NCI-H510A (cell line): Measurements from ENCODE around the gene IL20.

ENCODE experiments used
- DNase-seq: peaks from one replicate; lab custom pipeline; 2025; lab: John Stamatoyannopoulos, UW

IL20 gene

GRCh38 chr1:206904423-206905142 is 39.2 kb downstream of the IL20 start:
- no peak for DNase-seq

DNA sequence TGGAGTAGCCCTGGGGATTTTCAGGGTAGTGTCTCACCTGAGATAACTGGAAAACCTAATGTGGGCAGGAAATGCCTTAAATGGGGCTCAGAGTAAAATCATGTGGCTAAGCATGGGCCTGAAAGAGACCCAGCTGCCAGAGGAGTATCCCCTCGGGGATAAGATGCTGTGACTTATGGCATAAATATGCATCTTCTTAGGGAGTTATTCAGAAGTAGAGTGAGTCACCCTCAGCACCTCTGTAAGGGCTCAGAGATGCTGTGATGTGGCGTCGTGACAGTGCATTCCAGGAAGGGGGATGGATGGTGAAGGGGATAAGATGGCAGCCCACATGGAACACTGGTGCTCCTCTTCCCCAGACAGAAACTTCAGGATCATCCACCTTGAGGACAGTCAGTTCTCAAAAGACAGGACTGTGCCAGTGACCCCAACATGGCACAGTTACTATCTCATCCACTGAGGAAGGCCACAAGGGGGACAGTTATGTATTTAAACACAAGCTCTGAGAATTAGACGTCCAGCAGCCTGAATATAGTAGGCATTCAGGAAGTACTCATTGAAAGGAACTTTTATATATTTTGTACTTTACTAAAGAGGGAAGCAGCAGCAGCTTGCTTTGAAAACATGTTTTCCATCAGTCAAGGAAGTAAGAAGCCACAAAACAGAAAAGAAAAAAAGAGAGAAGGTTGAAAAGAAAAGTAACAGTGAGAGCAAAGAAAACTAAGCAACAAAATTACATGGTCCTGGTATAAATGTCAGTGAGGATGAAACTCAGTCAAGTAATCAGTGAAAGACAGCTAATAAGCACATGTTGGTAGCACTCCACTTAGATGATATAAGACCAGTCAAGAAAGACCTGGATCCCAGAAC is 40.1 kb downstream of the IL20 start:
- no peak for DNase-seq

GRCh38 chr1:206907304-206907991 is 42.0 kb downstream of the IL20 start:
- no peak for DNase-seq

GRCh38 chr1:206908038-206908437 is 42.6 kb downstream of the IL20 start:
- no peak for DNase-seq

GRCh38 chr1:206909161-206909882 is 43.9 kb downstream of the IL20 start:
- peak; percentile 81 for DNase-seq

DNA sequence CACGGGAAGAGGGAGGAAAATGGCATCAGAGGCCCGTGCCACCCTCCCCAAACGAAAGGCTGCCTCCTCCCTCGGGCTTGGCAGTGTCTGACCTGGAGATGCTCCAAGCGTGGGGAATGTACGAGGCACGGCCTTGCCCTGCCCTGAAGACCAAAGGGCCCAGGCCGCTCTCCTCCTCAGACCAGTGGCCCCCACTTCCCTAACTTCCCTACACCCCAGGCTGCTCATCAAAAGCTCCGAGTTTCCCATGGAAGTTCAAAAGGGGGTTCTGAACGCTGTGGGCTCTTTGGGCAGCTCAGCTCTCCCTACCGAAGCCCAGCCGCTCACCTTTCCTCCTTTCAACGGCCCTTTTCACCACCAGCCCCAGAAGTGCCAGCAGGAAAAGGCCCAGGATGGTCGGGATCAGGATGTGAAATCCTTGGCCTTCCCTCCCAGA is 44.5 kb downstream of the IL20 start:
- DNase-seq: no peak

DNA sequence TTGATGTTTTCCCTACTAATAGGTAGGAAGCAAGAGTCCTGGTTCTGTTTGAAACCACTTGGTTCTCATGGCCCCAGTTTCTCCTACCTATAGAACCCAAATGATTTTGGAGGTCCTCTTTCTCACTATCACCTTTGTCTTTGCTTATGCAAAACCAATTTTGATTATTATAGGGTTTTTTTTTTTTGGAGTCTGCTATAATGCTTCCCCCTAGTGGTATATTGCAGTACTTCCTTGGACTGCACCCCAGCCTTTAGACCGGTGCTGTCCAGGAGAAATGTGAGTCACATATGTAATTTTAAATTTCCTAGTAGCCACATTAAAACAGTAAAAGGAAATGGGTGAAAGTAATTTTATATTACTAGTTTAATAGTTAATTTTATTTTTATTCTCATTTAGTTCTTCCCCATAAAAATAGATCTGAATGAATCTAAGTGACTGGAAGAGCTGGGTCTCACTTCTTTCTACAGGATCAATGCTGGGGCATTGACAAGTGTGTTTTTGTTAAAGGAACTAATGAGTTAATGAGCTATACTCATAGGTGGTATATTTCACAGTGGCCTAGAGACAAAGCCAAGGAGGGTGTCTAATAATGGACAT is 45.7 kb downstream of the IL20 start:
- no peak for DNase-seq

DNA sequence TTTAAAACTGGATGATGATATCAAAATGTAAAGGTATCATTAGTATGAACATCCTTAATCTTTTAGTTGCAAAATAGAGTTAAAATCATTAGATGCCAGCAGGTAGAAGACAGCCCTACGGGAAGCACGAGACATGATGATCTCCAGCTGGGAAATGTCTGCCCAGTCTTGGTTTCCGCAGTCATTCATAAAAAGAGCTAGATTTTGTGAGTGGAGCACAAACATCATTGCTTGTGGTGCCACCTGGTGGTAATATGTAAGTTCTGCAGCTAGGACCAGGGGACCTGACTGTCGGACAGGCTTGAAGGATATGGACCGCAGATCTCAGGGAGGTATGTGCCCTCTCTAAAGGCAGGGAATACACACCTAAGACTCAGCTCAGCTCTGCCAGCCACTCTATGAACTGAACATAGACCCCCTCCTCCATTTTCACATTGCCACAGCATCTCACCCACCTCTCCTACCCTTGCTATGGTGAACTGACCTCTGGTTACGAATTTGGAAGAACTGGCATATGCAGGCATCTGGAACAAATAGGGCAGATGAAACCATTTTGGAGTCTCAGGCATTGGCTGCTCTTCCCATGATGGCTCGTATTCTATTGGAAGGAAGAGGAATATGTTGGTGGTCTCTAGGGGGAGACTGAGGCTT is 47.1 kb downstream of the IL20 start:
- DNase-seq: peak; percentile 23

DNA sequence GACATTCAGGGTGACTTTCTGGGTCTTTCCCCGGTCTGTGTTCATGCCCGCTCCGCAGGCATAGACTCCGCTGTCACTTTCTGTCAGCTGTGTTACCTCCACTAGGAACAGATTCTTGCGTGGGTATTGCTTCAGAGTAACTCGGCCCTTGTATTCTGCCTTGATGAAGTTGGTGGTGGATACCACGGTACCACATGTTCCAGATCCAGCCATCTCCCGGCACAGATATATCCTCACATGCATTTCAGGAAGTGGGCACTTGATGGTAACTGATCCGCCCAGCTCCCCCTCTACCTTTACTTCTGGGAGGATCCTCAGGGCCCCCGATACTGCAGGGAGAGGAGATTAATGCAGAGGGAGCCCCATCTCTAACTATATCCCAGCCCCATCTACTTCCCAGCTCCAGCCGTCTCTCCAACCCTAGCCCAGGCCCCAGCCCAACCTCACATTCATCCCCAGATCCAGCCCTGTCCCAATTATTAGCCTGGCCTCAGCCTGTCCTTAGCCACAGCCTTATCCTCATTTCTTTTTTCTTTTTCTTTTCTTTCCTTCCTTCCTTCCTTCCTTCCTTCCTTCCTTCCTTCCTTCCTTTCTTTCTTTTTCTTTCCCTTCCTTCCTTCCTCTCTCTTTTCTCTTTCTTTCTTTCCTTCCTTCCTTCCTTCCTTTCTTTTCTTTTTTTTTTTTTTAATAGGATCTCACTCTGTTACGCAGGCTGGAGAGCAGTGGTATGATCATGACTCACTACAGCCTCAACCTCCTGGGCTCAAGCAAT is 48.5 kb downstream of the IL20 start:
- no peak for DNase-seq

DNA sequence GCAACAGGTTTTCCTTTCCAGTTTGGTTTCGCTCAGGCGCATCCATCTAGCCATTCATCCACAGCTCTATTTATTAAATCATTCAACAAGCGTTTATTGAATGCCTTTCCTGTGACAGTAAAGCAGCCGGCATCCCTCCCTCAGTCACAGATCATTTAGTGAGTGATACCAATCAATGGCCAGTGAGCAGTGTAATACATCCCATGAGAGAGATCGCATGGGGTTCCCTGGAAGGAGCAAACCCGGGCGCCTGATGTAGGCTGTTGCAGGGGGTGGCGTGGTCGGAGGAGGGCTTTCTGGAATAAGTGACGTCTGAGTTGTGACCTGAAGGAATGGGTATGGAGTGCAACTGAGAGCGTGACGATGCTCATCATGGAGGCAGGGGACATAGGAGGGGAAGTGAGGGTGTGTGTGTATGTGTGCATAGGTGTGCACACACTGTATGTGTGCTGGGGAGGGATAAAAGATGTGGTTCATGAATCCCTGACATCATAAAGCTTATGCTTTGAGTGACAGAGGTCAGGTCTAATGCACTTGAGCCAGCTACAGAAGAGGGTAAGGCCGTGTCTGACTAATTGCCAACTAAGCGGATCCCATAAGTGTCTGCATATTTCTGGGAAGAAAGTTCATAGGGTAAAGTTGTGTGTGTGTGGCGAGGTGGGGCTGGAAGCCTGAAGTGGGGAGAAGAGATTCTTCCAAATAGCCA is 49.8 kb downstream of the IL20 start:
- DNase-seq: no peak

DNA sequence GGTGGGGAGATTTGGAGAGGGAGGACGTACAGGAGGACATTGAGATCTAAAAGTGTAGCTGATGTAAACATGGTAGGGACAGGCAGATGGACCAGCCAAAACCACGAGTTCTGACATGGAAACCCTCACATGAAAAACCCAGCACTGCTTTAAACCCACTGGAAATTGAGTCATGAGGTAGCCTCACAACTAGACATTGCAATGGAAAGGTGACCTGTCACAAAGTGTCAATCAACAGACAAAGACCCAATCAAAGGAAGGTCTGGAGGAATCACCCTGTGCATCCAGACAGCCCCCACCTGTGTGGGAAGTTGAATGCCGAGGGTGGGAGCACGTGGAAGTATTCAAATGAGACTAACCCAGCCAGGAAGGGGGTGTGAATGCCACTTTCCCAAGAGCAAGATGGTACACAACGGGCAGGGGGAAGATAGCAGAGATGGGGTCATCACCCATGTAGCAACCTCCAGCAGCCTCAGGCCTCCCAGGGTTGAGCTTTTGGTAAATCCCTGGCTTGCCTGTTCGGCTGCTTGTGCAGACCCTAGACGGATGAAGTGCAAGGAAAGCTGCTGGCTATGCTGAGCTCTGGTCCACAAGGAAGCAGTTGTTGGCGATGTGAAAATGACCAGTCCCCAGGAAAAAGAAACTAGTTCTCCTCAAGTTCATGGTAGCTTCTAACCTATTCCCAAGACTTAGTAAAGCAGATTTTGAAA is 50.7 kb downstream of the IL20 start:
- no peak for DNase-seq

DNA sequence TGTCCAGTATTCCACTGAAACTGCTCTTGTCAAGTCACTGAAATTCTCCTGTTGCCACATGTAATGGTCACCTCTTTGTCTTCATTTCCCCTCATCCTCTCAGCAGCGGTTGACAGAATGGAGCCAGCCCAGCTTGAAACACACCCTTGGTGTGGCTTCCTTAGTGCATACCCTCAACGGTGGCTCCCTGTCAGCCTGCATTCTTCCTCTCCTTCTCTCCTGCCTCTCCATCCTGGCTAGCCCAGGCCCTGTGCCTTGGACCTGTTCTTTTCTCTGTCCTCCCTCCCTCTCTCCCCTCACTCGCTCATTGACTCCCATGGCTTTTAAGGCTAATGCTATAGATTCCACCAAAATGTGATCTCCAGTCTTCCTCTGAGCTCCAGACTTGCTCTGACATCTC is 52.7 kb downstream of the IL20 start:
- no peak for DNase-seq
